A549 (cell line): ENCODE measurements around the gene CERS6. TPM values are rescaled to one million over a fixed set of nuclear protein-coding genes. Genes with fewer than 3 reads are reported as not detected.

Experiments
- ATAC-seq, 2 experiments: fragments of 200-7000 bp in 1 of 2; fragments of >200 bp in 1 of 2; cut with Nextera tagmentation in 1 of 2; cut with Tn5 transposase in 1 of 2; 3 replicates each; pipeline versions ENCODE4 v1.8.0 to v1.9.1; 2018 to 2020; ENCODE audit warnings: mild to moderate bottlenecking in 1 of 2, moderate library complexity in 1 of 2
- CTCF ChIA-PET: fragments of 300-600 bp; sonication (Branson Sonifier 250); formaldehyde crosslinking; extraction: SDS; loops from one replicate; lab custom pipeline; 2021; ENCODE audit warnings: antibody characterized with exemption, inconsistent platforms; lab: Yijun Ruan, JAX
- POLR2A ChIA-PET: fragments of 350-600 bp; formaldehyde crosslinking; extraction: SDS; loops from one replicate; lab custom pipeline; 2021; ENCODE audit warnings: antibody characterized with exemption, inconsistent platforms; lab: Yijun Ruan, JAX
- DNase-seq, 2 experiments: peaks; one replicate each; pipeline versions ENCODE4 v3.0.0 to v3.0.0-alpha.2; 2011 to 2016; ENCODE audit warnings: low read depth in 1 of 2, low spot score in 1 of 2
- FAIRE-seq: peaks from 2 replicates; lab custom pipeline; 2011; peaks lifted over from hg19 to GRCh38; lab: Jason Lieb, UNC
- H3K27ac ChIP-seq, 2 experiments: fragments of >200 bp; sonication (Bioruptor Twin); formaldehyde crosslinking; 3 replicates each; pipeline ENCODE4 v1.5.1; 2016 to 2017
- H3K4me1 ChIP-seq: fragments of >200 bp; sonication (Bioruptor Twin); formaldehyde crosslinking; 3 replicates; pipeline ENCODE4 v1.6.1; 2016
- H3K4me2 ChIP-seq: fragments of >200 bp; sonication (Bioruptor Twin); formaldehyde crosslinking; 3 replicates; pipeline ENCODE4 v1.6.1; 2016
- H3K4me3 ChIP-seq: fragments of >200 bp; sonication (Bioruptor Twin); formaldehyde crosslinking; 3 replicates; pipeline ENCODE4 v1.5.1; 2016
- H3K9me3 ChIP-seq: fragments of >200 bp; sonication (Bioruptor Twin); formaldehyde crosslinking; 3 replicates; pipeline ENCODE4 v1.6.1; 2016
- CBX8 ChIP-seq: fragments of 200-600 bp; sonication (generic); IDR thresholded peaks from 2 replicates; pipeline ENCODE4 v1.6.1; 2016
- CEBPB ChIP-seq, 2 experiments: fragments of >200 bp in 1 of 2; sonication (Bioruptor Twin) in 1 of 2; formaldehyde crosslinking in 1 of 2; IDR thresholded peaks; 2 replicates each; pipeline ENCODE4 v1.6.1; 2012 to 2016
- CHD4 ChIP-seq: fragments of 200-600 bp; sonication (generic); IDR thresholded peaks from 2 replicates; pipeline ENCODE4 v1.6.1; 2016; ENCODE audit warnings: antibody characterized with exemption, mild to moderate bottlenecking, borderline replicate concordance
- E2F6 ChIP-seq: IDR thresholded peaks from 2 replicates; pipeline ENCODE4 v1.6.1; 2012; ENCODE audit warnings: low read depth, borderline replicate concordance
- ESRRA ChIP-seq: fragments of 150-350 bp; IDR thresholded peaks from 2 replicates; pipeline ENCODE4 v1.6.1; 2014; ENCODE audit warnings: mild to moderate bottlenecking, low read length, borderline replicate concordance
- FOSL2 ChIP-seq, 2 experiments: fragments of 450-650 bp in 1 of 2; fragments of >200 bp in 1 of 2; sonication (Bioruptor Twin) in 1 of 2; formaldehyde crosslinking; IDR thresholded peaks; 2 replicates each; pipeline versions ENCODE4 v1.5.0 to v1.6.1; 2016 to 2020; ENCODE audit warnings: mild to moderate bottlenecking in 1 of 2, moderate library complexity in 1 of 2
- HEYL ChIP-seq: fragments of 250-450 bp; sonication (Bioruptor Pico); IDR thresholded peaks from 2 replicates; pipeline ENCODE4 v1.8.0; 2021; ENCODE audit warnings: mild to moderate bottlenecking, moderate library complexity
- HOXA7 ChIP-seq: fragments of 250-450 bp; sonication (Bioruptor Pico); IDR thresholded peaks from 2 replicates; pipeline ENCODE4 v1.5.0; 2020; ENCODE audit warnings: mild to moderate bottlenecking, moderate library complexity
- KDM1A ChIP-seq: fragments of 200-600 bp; sonication (generic); IDR thresholded peaks from 2 replicates; pipeline ENCODE4 v1.6.1; 2016; ENCODE audit warnings: low read depth, mild to moderate bottlenecking
- MAZ ChIP-seq: fragments of 150-350 bp; IDR thresholded peaks from 2 replicates; pipeline ENCODE4 v1.6.1; 2014; ENCODE audit warnings: antibody characterized with exemption, low read depth, low read length, borderline replicate concordance
- MYC ChIP-seq: IDR thresholded peaks from 2 replicates; pipeline ENCODE4 v1.6.1; 2012; ENCODE audit warnings: mild to moderate bottlenecking, inconsistent platforms, low read length, improper control_type of control experiment, borderline replicate concordance
- NFE2L2 ChIP-seq: fragments of 150-350 bp; conservative IDR thresholded peaks from 2 replicates; pipeline ENCODE4 v1.6.1; 2014; ENCODE audit warnings: low read length
- NPAS2 ChIP-seq: fragments of 250-450 bp; sonication (Bioruptor Pico); IDR thresholded peaks from 2 replicates; pipeline ENCODE4 v1.8.0; 2022; ENCODE audit warnings: mild to moderate bottlenecking, moderate library complexity, borderline replicate concordance
- POLR2AphosphoS2 ChIP-seq: conservative IDR thresholded peaks from 2 replicates; pipeline ENCODE4 v1.6.1; 2012; ENCODE audit warnings: low read length, improper control_type of control experiment, inconsistent platforms
- USF2 ChIP-seq: fragments of 450-650 bp; IDR thresholded peaks from 2 replicates; pipeline ENCODE4 v1.6.1; 2014; ENCODE audit warnings: antibody characterized with exemption
- WGBS: methylation state at CpG from one replicate; pipeline ENCODE4 v1.1.6; 2017; ENCODE audit errors: missing lambda C conversion rate; 5-methylcytosine and 5-hydroxymethylcytosine counted together
- polyA plus RNA-seq, 4 experiments: library from polyadenylated mRNA; depleted of rRNA in 3 of 4; stranded (reverse); fragments of >200 nt; fragmentation: RNase III in 1 of 4; extraction: RNeasy Plus Mini Kit Qiagen cat#74134 plus additional on column Dnase treatment in 1 of 4; gene quantifications; 2 replicates in 3 of 4; 3 replicates in 1 of 4; pipeline ENCODE4 v1.2.3, GENCODE V29; 2011 to 2017

CERS6 gene
- polyA plus RNA-seq, 2 of the 4 experiments (the other 2 are of a cell fraction): 12.0 to 16.9 TPM

GRCh38 chr2:168801471-168801870, 345.4 kb downstream of the CERS6 start:
- FAIRE-seq (no peak), DNase-seq (no peak), ATAC-seq (no peak; a peak in 1 of 6 replicates)
- Histone ChIP-seq H3K27ac (peak overlapping the region; percentile 51 to 60), H3K4me1 (peaks cover 17% of the 10 kb centered on the region), H3K9me3 (no peaks in the 10 kb centered on the region), H3K4me2 (peak overlapping the region; percentile 65), H3K4me3 (no peak overlapping the region)
- 50% methylated on average over 2 of the region's 2 CpGs for WGBS
- POLR2A ChIA-PET: no interaction called here
- CTCF ChIA-PET: no interaction called here
- TF ChIP-seq HOXA7 (no peak), POLR2AphosphoS2 (no peak), CHD4 (no peak), NFE2L2 (no peak), CEBPB (IDR thresholded peaks at IDR 0.05) (no peak), FOSL2 (IDR thresholded peaks at IDR 0.05) (no peak), FOSL2 (CRISPR knock-in tag; IDR thresholded peaks at IDR 0.05) (no peak), ESRRA (no peak), NPAS2 (no peak), MAZ (no peak)

GRCh38 chr2:168801961-168802858, 346.1 kb downstream of the CERS6 start, which contains the start of gene NOSTRIN:
NOSTRIN (plus strand) TSS chr2:168802637; CDS start chr2:168802647, 10 bp downstream.
- H3K9me3 ChIP-seq: no peaks in the 10 kb centered on the region
- peak within 1 kb of the TSS; percentile 51 to 60 for H3K27ac ChIP-seq
- 17% methylated on average over 10 of the region's 10 CpGs for WGBS
- peaks cover 16% of the 10 kb centered on the region for H3K4me1 ChIP-seq
- ATAC-seq: peak; percentile 92 to 95
- ChIA-PET CTCF (no interaction called here), POLR2A (no interaction called here)
- no peak for FAIRE-seq
- no peak for TF ChIP-seq HEYL
- TF ChIP-seq MYC: 0 out of 2 replicates have a peak, but pooled peaks have one; percentile 57
- H3K4me3 ChIP-seq: peak within 1 kb of the TSS; percentile 30
- peak; percentile 52 to 92 for DNase-seq
- peak within 1 kb of the TSS; percentile 65 for H3K4me2 ChIP-seq

DNA sequence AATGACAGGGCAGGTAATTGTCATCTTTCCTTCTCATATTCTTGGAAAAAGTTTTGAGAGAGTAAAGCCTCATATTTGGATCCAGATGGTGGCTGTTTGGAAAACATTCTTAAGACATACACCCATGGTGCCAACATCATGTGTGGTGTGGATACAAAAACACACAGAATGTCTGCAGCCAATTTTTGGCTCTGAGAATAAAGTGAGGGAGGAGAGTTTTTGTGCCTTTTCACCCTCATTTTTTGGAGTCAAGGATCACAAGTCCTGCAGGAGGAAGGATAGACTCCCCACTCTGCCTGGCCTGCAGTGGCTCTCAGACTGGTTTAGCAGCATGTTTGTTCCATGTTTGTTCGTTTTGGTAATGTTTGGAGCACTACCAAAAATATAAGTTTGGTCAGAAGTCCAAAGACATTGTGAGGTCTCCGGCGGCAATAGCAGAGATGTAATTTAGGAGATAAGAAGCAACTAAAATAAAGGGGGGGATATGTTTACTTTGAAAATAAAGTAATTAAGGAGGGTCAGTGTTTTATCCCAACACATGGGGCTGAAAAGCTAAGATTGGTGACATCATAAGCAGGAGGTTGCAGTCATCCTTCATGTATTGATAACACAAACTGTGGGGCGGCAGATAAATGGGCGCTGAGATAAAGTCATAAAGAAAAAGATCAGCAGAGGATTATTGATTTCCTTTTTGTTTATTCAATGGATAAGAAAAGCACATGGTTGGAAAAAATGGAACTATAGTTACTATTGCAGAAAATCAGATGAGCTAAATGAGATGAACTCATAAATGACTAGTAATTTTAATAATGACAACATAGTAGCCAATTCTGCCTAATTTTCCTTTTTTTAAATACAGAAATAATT, 347.0 kb downstream of the CERS6 start:
- peak overlapping the region; percentile 65 for H3K4me2 ChIP-seq
- POLR2A ChIA-PET: no interaction called here
- peak overlapping the region; percentile 51 to 60 for H3K27ac ChIP-seq
- DNase-seq (no peak), FAIRE-seq (no peak), ATAC-seq (peak in 1 of 2 experiments; percentile 9; a peak in 1 of 6 replicates)
- H3K9me3 ChIP-seq: no peaks in the 10 kb centered on the region
- peak overlapping the region; percentile 30 for H3K4me3 ChIP-seq
- WGBS: 65% methylated on average over 5 of the region's 5 CpGs
- TF ChIP-seq FOSL2 (IDR thresholded peaks at IDR 0.05): no peak
- TF ChIP-seq FOSL2 (CRISPR knock-in tag; IDR thresholded peaks at IDR 0.05): no peak
- CTCF ChIA-PET: no interaction called here
- peaks cover 13% of the 10 kb centered on the region for H3K4me1 ChIP-seq

- peaks cover 11% of the 10 kb centered on the region for H3K4me1 ChIP-seq
- ATAC-seq (no peak), DNase-seq (no peak), FAIRE-seq (no peak)
- no peak overlapping the region for H3K4me3 ChIP-seq
- no peaks in the 10 kb centered on the region for H3K9me3 ChIP-seq
- peak overlapping the region; percentile 65 for H3K4me2 ChIP-seq
- ChIA-PET POLR2A (no interaction called here), CTCF (no interaction called here)
- TF ChIP-seq E2F6: no peak
- no peak for TF ChIP-seq USF2
- no peak for TF ChIP-seq KDM1A
- TF ChIP-seq CBX8: no peak
- WGBS: 91% methylated on average over 3 of the region's 3 CpGs
- peak overlapping the region in 1 of 2 experiments; percentile 23; a peak in 2 of 6 replicates for H3K27ac ChIP-seq
Observed at GRCh38 chr2:168804214-168804613, 348.1 kb downstream of the CERS6 start.
